Mesenteric fat pad (tissue), 1 donor: Measurements from ENCODE around the gene P2RY1. TPM values are rescaled to one million over a fixed set of nuclear protein-coding genes. Genes with fewer than 3 reads are reported as not detected.
A peak's percentile ranks its signal among the peaks of the same experiment; 100 is the strongest.
"Not testable (repeated sequence)": the region's sequence is repeated elsewhere in the genome, so short reads cannot be mapped to it uniquely, and the experiment has no call there.

Experiments
- DNase-seq: peaks from one replicate; pipeline ENCODE4 v3.0.0-alpha.2; 2020; ENCODE audit warnings: low spot score
- total RNA-seq: library from RNA; stranded (reverse); fragmentation: NEBNext Ultra II Directional; extraction: Animal tissue kit (Norgen Biotek cat#: 25700); gene quantifications from one replicate; pipeline ENCODE4 v1.2.1, GENCODE V29; 2021
- donor health status: DM: yes; HTN: yes; CAD: no.

Gene P2RY1
- total RNA-seq, 1 donor from 2014 or later, result 4.3 TPM

GRCh38 chr3:152835601-152836102 is 721 bp downstream of the P2RY1 start:
- peak; percentile 87 for DNase-seq

GRCh38 chr3:152836269-152836668 is 1.3 kb downstream of the P2RY1 start:
- no peak for DNase-seq

- no peak for DNase-seq
Measured at GRCh38 chr3:152839511-152839910, 4.6 kb downstream of the P2RY1 start.

- no peak for DNase-seq
Measured at GRCh38 chr3:152841131-152841530, 6.2 kb downstream of the P2RY1 start.

- DNase-seq, result no peak
Measured at GRCh38 chr3:152842413-152842812, 7.5 kb downstream of the P2RY1 start.

GRCh38 chr3:152843955-152844354 is 9.0 kb downstream of the P2RY1 start:
- no peak for DNase-seq

- DNase-seq, result peak; percentile 71
Measured at GRCh38 chr3:152846572-152847202, 11.8 kb downstream of the P2RY1 start.

- DNase-seq, result not testable (repeated sequence)
Measured at GRCh38 chr3:152847599-152847998, 12.7 kb downstream of the P2RY1 start.

- DNase-seq, result no peak
Measured at GRCh38 chr3:152849996-152850578, 15.2 kb downstream of the P2RY1 start.

- DNase-seq, result no peak
Measured at GRCh38 chr3:152853196-152853595, 18.3 kb downstream of the P2RY1 start.

GRCh38 chr3:152857082-152857481 is 22.2 kb downstream of the P2RY1 start:
- DNase-seq, result no peak

- DNase-seq, result no peak
Measured at GRCh38 chr3:152858170-152858800, 23.4 kb downstream of the P2RY1 start.

- DNase-seq, result no peak
Measured at GRCh38 chr3:152860736-152861135, 25.8 kb downstream of the P2RY1 start.

GRCh38 chr3:152865668-152866245 is 30.8 kb downstream of the P2RY1 start:
- no peak for DNase-seq

- no peak for DNase-seq
Measured at GRCh38 chr3:152870027-152870426, 35.1 kb downstream of the P2RY1 start.

GRCh38 chr3:152873314-152873713 is 38.4 kb downstream of the P2RY1 start:
- not testable (repeated sequence) for DNase-seq

GRCh38 chr3:152874896-152875749 is 40.2 kb downstream of the P2RY1 start:
- no peak for DNase-seq

- no peak for DNase-seq
Measured at GRCh38 chr3:152879130-152879789, 44.3 kb downstream of the P2RY1 start.

GRCh38 chr3:152879790-152880174 is 44.9 kb downstream of the P2RY1 start:
- DNase-seq, result no peak

- DNase-seq, result no peak
Measured at GRCh38 chr3:152885076-152885475, 50.1 kb downstream of the P2RY1 start.
